Tibial nerve (tissue), 3 donors: ENCODE data around the gene KASH5.

Experiments used
- EP300 ChIP-seq, 2 donors: sonication (generic); formaldehyde crosslinking; IDR thresholded peaks; one replicate each; pipeline ENCODE4 v1.6.1; 2017; ENCODE audit warnings: antibody characterized with exemption in 2 of 2, mild to moderate bottlenecking in 1 of 2
- POLR2A ChIP-seq, 2 donors: fragments of 450-650 bp; IDR thresholded peaks; one replicate each; pipeline ENCODE4 v1.6.1; 2017; ENCODE audit warnings: antibody characterized with exemption in 2 of 2, mild to moderate bottlenecking in 2 of 2, moderate library complexity in 2 of 2

GRCh38 chr19:49415102-49415809, 27.2 kb downstream of the KASH5 start:
- TF ChIP-seq POLR2A (IDR thresholded peaks at IDR 0.05) (no peak), EP300 (IDR thresholded peaks at IDR 0.05) (no peak)
